Stimulated activated CD8-positive, alpha-beta memory T cell treated with anti-CD3 and anti-CD28 coated beads, Interleukin-4, amount 100 ng/mL, for 4 hours (primary cell): ENCODE measurements around the gene CDC42BPB.

ENCODE experiments used
- DNase-seq, 2 donors: peaks; one replicate each; pipeline ENCODE4 v3.0.0-alpha.2; 2020; ENCODE audit warnings: low read depth in 2 of 2, low spot score in 1 of 2

Gene CDC42BPB

GRCh38 chr14:103094406-103095209 lies 37.3 kb upstream of the CDC42BPB start, which contains the start of gene EXOC3L4:
Gene EXOC3L4 (plus strand): TSS chr14:103094725. CDS start chr14:103100220, 5,495 bp downstream.
- DNase-seq, result no peak

GRCh38 chr14:103093856-103094405 lies 36.6 kb upstream of the CDC42BPB start:
- DNase-seq, result no peak

GRCh38 chr14:103091883-103092222 lies 34.5 kb upstream of the CDC42BPB start:
- DNase-seq, result no peak

- DNase-seq, result peak; percentile 50 to 64
These were observed 33.9 kb upstream of the CDC42BPB start for GRCh38 chr14:103091041-103091882.

GRCh38 chr14:103090481-103091020 lies 33.2 kb upstream of the CDC42BPB start:
- DNase-seq, result no peak

GRCh38 chr14:103089386-103090335 lies 32.3 kb upstream of the CDC42BPB start:
- DNase-seq, result no peak

GRCh38 chr14:103088921-103089320 lies 31.6 kb upstream of the CDC42BPB start:
- no peak for DNase-seq

GRCh38 chr14:103087343-103087835 lies 30.0 kb upstream of the CDC42BPB start:
- no peak for DNase-seq

- no peak for DNase-seq
These were observed 29.5 kb upstream of the CDC42BPB start for GRCh38 chr14:103086771-103087342.

- DNase-seq, result no peak
These were observed 28.1 kb upstream of the CDC42BPB start for GRCh38 chr14:103085106-103086091.

GRCh38 chr14:103084021-103084919 lies 26.9 kb upstream of the CDC42BPB start, which contains the start of gene LBHD2:
Gene LBHD2 (plus strand): TSS chr14:103084210. CDS start chr14:103086013, 1,803 bp downstream.
- DNase-seq, result no peak

- DNase-seq, result no peak
These were observed 24.6 kb upstream of the CDC42BPB start for GRCh38 chr14:103081951-103082350.

GRCh38 chr14:103078860-103079587 lies 21.7 kb upstream of the CDC42BPB start:
- no peak for DNase-seq

GRCh38 chr14:103078420-103078749 lies 21.0 kb upstream of the CDC42BPB start:
- DNase-seq, result peak; percentile 35 to 47

GRCh38 chr14:103074729-103075367 lies 17.5 kb upstream of the CDC42BPB start:
- DNase-seq, result no peak

- no peak for DNase-seq
These were observed 16.8 kb upstream of the CDC42BPB start for GRCh38 chr14:103073876-103074728.
